ENCODE results near the gene QDPR.

Gene QDPR

GRCh38 chr4:17477774-17478472, 34.0 kb downstream of the QDPR start:
- Histone ChIP-seq H3K4me3 (replicated peaks; ENCODE audit: insufficient read depth, low read length) (no peak overlapping the region), H3K27me3 (ENCODE audit: insufficient read depth, poor library complexity, severe bottlenecking) (no peaks in the 10 kb centered on the region), H3K27ac (replicated peaks) (peak overlapping the region; percentile 65)
- TF ChIP-seq GABPA (IDR thresholded peaks at IDR 0.05; ENCODE audit: low read depth): no peak
- TF ChIP-seq SPI1 (IDR thresholded peaks at IDR 0.05; ENCODE audit: borderline replicate concordance, low read depth): no peak
- no peak for TF ChIP-seq CTCF (IDR thresholded peaks at IDR 0.05; ENCODE audit: insufficient read depth, low read length)
- TF ChIP-seq, protein P1, sequence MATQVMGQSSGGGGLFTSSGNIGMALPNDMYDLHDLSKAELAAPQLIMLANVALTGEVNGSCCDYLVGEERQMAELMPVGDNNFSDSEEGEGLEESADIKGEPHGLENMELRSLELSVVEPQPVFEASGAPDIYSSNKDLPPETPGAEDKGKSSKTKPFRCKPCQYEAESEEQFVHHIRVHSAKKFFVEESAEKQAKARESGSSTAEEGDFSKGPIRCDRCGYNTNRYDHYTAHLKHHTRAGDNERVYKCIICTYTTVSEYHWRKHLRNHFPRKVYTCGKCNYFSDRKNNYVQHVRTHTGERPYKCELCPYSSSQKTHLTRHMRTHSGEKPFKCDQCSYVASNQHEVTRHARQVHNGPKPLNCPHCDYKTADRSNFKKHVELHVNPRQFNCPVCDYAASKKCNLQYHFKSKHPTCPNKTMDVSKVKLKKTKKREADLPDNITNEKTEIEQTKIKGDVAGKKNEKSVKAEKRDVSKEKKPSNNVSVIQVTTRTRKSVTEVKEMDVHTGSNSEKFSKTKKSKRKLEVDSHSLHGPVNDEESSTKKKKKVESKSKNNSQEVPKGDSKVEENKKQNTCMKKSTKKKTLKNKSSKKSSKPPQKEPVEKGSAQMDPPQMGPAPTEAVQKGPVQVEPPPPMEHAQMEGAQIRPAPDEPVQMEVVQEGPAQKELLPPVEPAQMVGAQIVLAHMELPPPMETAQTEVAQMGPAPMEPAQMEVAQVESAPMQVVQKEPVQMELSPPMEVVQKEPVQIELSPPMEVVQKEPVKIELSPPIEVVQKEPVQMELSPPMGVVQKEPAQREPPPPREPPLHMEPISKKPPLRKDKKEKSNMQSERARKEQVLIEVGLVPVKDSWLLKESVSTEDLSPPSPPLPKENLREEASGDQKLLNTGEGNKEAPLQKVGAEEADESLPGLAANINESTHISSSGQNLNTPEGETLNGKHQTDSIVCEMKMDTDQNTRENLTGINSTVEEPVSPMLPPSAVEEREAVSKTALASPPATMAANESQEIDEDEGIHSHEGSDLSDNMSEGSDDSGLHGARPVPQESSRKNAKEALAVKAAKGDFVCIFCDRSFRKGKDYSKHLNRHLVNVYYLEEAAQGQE (IDR thresholded peaks at IDR 0.05; ENCODE audit: insufficient replicate concordance, low read depth): no peak
- TF ChIP-seq POLR2AphosphoS5 (IDR thresholded peaks at IDR 0.05; ENCODE audit: low read depth): no peak
- DNase-seq (ENCODE audit: low read depth in 1 of 2, low spot score in 1 of 2): no peak

GRCh38 chr4:17476853-17477252, 35.0 kb downstream of the QDPR start:
- Histone ChIP-seq H3K27me3 (ENCODE audit: insufficient read depth, poor library complexity, severe bottlenecking) (no peaks in the 10 kb centered on the region), H3K27ac (replicated peaks) (peak overlapping the region; percentile 65), H3K4me3 (replicated peaks; ENCODE audit: insufficient read depth, low read length) (no peak overlapping the region)
- TF ChIP-seq CTCF (IDR thresholded peaks at IDR 0.05; ENCODE audit: insufficient read depth, low read length) (no peak), GABPA (IDR thresholded peaks at IDR 0.05; ENCODE audit: low read depth) (no peak; the same call in 1 of the 2 replicates), SPI1 (IDR thresholded peaks at IDR 0.05; ENCODE audit: borderline replicate concordance, low read depth) (peak; percentile 85), POLR2AphosphoS5 (IDR thresholded peaks at IDR 0.05; ENCODE audit: low read depth) (no peak)
- TF ChIP-seq, protein P1 (IDR thresholded peaks at IDR 0.05; ENCODE audit: insufficient replicate concordance, low read depth): no peak
- peak; percentile 57 to 75 for DNase-seq (ENCODE audit: low read depth in 1 of 2, low spot score in 1 of 2)

GRCh38 chr4:17475481-17475880, 36.4 kb downstream of the QDPR start:
- Histone ChIP-seq H3K27ac (replicated peaks) (no peak overlapping the region), H3K4me3 (replicated peaks; ENCODE audit: insufficient read depth, low read length) (no peak overlapping the region), H3K27me3 (ENCODE audit: insufficient read depth, poor library complexity, severe bottlenecking) (no peaks in the 10 kb centered on the region)
- TF ChIP-seq POLR2AphosphoS5 (IDR thresholded peaks at IDR 0.05; ENCODE audit: low read depth) (no peak), CTCF (IDR thresholded peaks at IDR 0.05; ENCODE audit: insufficient read depth, low read length) (no peak), SPI1 (IDR thresholded peaks at IDR 0.05; ENCODE audit: borderline replicate concordance, low read depth) (no peak), GABPA (IDR thresholded peaks at IDR 0.05; ENCODE audit: low read depth) (no peak)
- TF ChIP-seq, protein P1 (IDR thresholded peaks at IDR 0.05; ENCODE audit: insufficient replicate concordance, low read depth): no peak
- no peak for DNase-seq (ENCODE audit: low read depth in 1 of 2, low spot score in 1 of 2)
